IMR-90 (cell line): ENCODE results near the gene CLASP1.

Experiments used
- BHLHE40 ChIP-seq: fragments of 150-350 bp; IDR thresholded peaks from 2 replicates; pipeline ENCODE4 v1.6.1; 2016; ENCODE audit warnings: mild to moderate bottlenecking, low read depth, low read length
- CTCF ChIP-seq: conservative IDR thresholded peaks from 2 replicates; pipeline ENCODE4 v1.5.1; 2012; ENCODE audit warnings: mild to moderate bottlenecking, low read depth, low read length, improper control_type of control experiment
- POLR2A ChIP-seq: IDR thresholded peaks from 2 replicates; pipeline ENCODE4 v1.6.1; 2012; ENCODE audit warnings: mild to moderate bottlenecking, low read depth, low read length
- RAD21 ChIP-seq: IDR thresholded peaks from 2 replicates; pipeline ENCODE4 v1.6.1; 2012; ENCODE audit warnings: low read length, improper control_type of control experiment
- SMC3 ChIP-seq: fragments of 150-350 bp; IDR thresholded peaks from 2 replicates; pipeline ENCODE4 v1.6.1; 2016; ENCODE audit warnings: low read depth, mild to moderate bottlenecking, antibody characterized with exemption, low read length, moderate library complexity

- TF ChIP-seq POLR2A (no peak), RAD21 (no peak), CTCF (no peak), BHLHE40 (no peak), SMC3 (no peak)
These were observed 14.6 kb downstream of the CLASP1 start for GRCh38 chr2:121634354-121635307.
